Measurements from ENCODE around the gene ZNF665. TPM values are rescaled to one million over a fixed set of nuclear protein-coding genes. Genes with fewer than 3 reads are reported as not detected.

ZNF665 gene
- total and polyA plus RNA-seq, 2 donors (not counting 3 experiments of a cell fraction or from before 2014, with no cell fraction given) = 1.3 to 2.1 TPM

GRCh38 chr19:53196777-53197396 is 3.7 kb upstream of the ZNF665 start:
- peak; percentile 92 for FAIRE-seq
- TF ChIP-seq POLR2AphosphoS5 (IDR thresholded peaks at IDR 0.05; ENCODE audit: insufficient read depth, low read depth, low read length) (peak; percentile 55), MAX (IDR thresholded peaks at IDR 0.05; ENCODE audit: insufficient read depth, insufficient read length) (no peak), GATA2 (IDR thresholded peaks at IDR 0.05; ENCODE audit: insufficient read depth, insufficient read length, low read depth, low read length) (no peak), FOS (IDR thresholded peaks at IDR 0.05; ENCODE audit: borderline replicate concordance, insufficient read depth, low read length) (no peak), POLR2A (IDR thresholded peaks at IDR 0.05; ENCODE audit: low read depth, low read length) (peak; percentile 83), JUN (IDR thresholded peaks at IDR 0.05; ENCODE audit: borderline replicate concordance, insufficient read depth, insufficient read length, low read depth) (no peak), CTCF (IDR thresholded peaks at IDR 0.05; ENCODE audit: extremely low read depth in 1 of 2, insufficient read depth in 1 of 2, low read depth in 1 of 2, low read length in 2 of 2) (no peak)
- no peaks in the 10 kb centered on the region for H3K27me3 ChIP-seq (ENCODE audit: control insufficient read depth in 2 of 2, insufficient read depth in 2 of 2, low read length in 2 of 2)
- H3K4me2 ChIP-seq (ENCODE audit: insufficient read depth, low read length) = peak overlapping the region; percentile 66
- peak overlapping the region; percentile 63 to 99 (median 99) for H3K4me3 ChIP-seq (replicated peaks in 1 of 3; ENCODE audit: insufficient read depth in 1 of 3, low read depth in 1 of 3, low read length in 3 of 3)
- H3K27ac ChIP-seq (ENCODE audit: insufficient read depth, low read depth, low read length) = peak overlapping the region; percentile 57
- dilution Hi-C loops (cut with MboI; ENCODE audit: extremely low pct_ligation_motif_present, low sequenced_read_pairs) (no loop called here), intact Hi-C loops (cut with micrococcal nuclease) (loop anchor here (1.0 to 10.0 kb wide), 11 partner anchors 55 to 838 kb away; partner anchors contain the start of genes ZNF160, ZNF528, ZNF677 and ZNF761)
- H3K9me3 ChIP-seq (replicated peaks; ENCODE audit: control insufficient read depth, insufficient read depth, low read length) = peaks cover 2% of the 10 kb centered on the region
- H4K20me1 ChIP-seq (replicated peaks; ENCODE audit: control insufficient read depth, extremely low read depth, insufficient read depth, low read length) = no peaks in the 10 kb centered on the region
- H3K79me2 ChIP-seq (ENCODE audit: control insufficient read depth, insufficient read depth, low read length) = no peaks in the 10 kb centered on the region
- ChIA-PET POLR2A (interaction anchor here (0.7 kb wide), 1 partner anchor 16 kb away, joined by 3 read pairs; no protein-coding TSS in a partner anchor), CTCF (interaction anchor here (1.0 kb wide), 1 partner anchor 228 kb away, joined by 3 read pairs; no protein-coding TSS in a partner anchor)
- H3K36me3 ChIP-seq (ENCODE audit: control insufficient read depth in 2 of 2, extremely low read depth in 1 of 2, insufficient read depth in 2 of 2, low read length in 2 of 2) = no peaks in the 10 kb centered on the region
- H2AFZ ChIP-seq (ENCODE audit: low read depth, low read length) = peak overlapping the region; percentile 99
- H3K9ac ChIP-seq (replicated peaks; ENCODE audit: extremely low read depth, insufficient read depth, low read length) = peak overlapping the region; percentile 96
- peaks cover 2% of the 10 kb centered on the region for H3K4me1 ChIP-seq (ENCODE audit: control insufficient read depth, extremely low read depth, insufficient read depth, low read length)
- TSS peak; percentile 69 for BruUV-seq (replicated peaks)
- H3K9me1 ChIP-seq (replicated peaks; ENCODE audit: control insufficient read depth, extremely low read depth, insufficient read depth, low read length) = no peaks in the 10 kb centered on the region
- peak; percentile 90 for DNase-seq (ENCODE audit: low read depth, low spot score)

All from endothelial cell of umbilical vein (primary cell).